Right lobe of liver (tissue), 4 donors: ENCODE measurements around the gene AAK1.

Source experiments
- CTCF ChIP-seq, 4 donors: fragments of 200-600 bp in 3 of 4; fragments of 450-650 bp in 1 of 4; IDR thresholded peaks; one replicate each; pipeline versions ENCODE4 v1.5.1 to v1.8.0; 2016 to 2022; ENCODE audit warnings: antibody characterized with exemption in 4 of 4, mild to moderate bottlenecking in 2 of 4
- POLR2A ChIP-seq: fragments of 450-650 bp; IDR thresholded peaks from one replicate; pipeline ENCODE4 v1.6.1; 2017; ENCODE audit warnings: antibody characterized with exemption, mild to moderate bottlenecking
- donor health status: DM: no; HTN: no; CAD: no.
- donor health status: DM: no; HTN: no; CAD: no.
- donor health status: DM: no; HTN: yes; CAD: no.

GRCh38 chr2:69620870-69621269 is 22.7 kb downstream of the AAK1 start:
- TF ChIP-seq CTCF (IDR thresholded peaks at IDR 0.05): no peak
- no peak for TF ChIP-seq POLR2A
